ENCODE results near the gene TDRD6.

The TDRD6 gene

DNA sequence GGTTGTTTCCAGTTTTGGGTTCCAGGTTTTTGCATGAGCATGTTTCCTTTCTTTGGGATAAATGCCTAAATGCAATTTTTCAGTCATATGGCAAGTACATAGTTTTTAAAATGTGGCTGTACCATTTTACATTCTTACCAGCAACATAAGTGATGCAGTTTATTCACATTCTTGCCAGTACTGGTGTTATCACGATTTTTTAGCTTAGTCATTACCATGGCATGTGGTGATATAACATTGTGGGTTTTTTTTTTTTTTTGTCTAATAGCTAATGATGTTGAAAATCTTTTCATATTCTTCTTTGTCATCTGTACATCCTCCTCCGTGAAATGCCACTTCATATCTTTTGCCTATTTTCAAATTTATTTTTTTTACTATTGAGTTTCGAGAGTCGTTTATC lies 2.9 kb upstream of the TDRD6 start:
- in situ Hi-C loops (cut with MboI; ENCODE audit: low sequenced_read_pairs) = no loop called here

DNA sequence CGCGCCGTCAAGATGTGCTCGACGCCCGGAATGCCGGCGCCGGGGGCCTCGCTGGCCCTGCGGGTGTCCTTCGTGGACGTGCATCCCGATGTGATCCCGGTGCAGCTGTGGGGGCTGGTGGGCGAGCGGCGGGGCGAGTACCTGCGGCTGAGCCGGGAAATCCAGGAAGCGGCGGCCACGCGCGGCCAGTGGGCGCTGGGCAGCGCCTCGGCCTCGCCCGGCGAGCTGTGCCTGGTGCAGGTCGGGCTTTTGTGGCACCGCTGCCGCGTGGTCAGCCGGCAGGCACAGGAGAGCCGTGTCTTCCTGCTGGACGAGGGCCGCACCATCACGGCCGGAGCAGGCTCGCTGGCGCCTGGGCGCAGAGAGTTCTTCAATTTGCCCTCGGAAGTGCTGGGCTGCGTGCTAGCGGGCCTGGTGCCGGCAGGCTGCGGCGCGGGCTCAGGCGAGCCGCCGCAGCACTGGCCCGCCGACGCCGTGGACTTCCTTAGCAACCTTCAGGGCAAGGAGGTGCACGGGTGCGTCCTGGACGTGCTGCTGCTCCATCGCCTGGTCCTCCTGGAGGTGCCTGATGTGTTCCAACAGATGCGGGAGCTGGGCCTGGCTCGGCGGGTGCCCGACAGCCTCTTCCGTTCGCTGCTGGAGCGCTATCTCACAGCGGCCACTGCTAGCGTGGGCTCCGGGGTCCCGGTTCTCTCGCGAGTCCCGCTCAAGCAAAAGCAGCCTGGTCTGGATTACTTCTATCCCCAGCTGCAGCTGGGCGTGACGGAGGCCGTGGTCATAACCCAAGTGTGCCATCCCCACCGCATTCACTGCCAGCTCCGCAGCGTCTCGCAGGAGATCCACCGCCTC lies 656 bp downstream of the TDRD6 start:
- in situ Hi-C loops (cut with MboI; ENCODE audit: low sequenced_read_pairs) = no loop called here

DNA sequence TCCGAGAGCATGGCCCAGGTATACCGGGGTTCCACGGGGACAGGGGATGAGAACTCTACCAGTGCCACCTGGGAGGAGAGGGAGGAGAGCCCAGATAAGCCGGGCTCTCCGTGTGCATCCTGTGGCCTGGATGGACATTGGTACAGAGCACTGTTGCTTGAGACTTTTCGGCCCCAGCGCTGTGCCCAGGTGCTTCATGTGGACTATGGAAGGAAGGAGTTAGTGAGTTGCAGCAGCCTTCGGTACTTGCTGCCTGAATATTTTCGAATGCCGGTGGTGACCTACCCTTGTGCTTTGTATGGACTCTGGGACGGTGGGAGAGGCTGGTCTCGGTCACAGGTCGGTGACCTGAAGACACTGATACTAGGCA lies 1.3 kb downstream of the TDRD6 start:
- in situ Hi-C loops (cut with MboI; ENCODE audit: low sequenced_read_pairs) = no loop called here

DNA sequence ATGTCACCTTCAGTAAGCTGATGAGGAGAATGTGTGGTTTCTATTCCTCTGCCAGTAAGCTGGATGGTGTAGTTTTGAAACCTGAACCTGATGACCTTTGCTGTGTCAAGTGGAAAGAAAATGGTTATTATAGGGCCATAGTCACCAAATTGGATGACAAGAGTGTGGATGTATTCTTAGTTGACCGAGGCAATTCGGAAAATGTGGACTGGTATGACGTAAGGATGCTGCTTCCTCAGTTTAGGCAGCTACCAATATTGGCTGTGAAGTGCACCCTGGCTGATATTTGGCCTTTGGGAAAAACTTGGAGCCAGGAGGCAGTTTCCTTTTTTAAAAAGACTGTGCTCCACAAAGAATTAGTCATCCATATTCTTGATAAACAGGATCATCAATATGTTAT lies 2.0 kb downstream of the TDRD6 start:
- in situ Hi-C loops (cut with MboI; ENCODE audit: low sequenced_read_pairs) = no loop called here

GRCh38 chr6:46690141-46690755 lies 2.6 kb downstream of the TDRD6 start:
- in situ Hi-C loops (cut with MboI; ENCODE audit: low sequenced_read_pairs) = no loop called here

GRCh38 chr6:46690911-46691451 lies 3.3 kb downstream of the TDRD6 start:
- in situ Hi-C loops (cut with MboI; ENCODE audit: low sequenced_read_pairs) = no loop called here

DNA sequence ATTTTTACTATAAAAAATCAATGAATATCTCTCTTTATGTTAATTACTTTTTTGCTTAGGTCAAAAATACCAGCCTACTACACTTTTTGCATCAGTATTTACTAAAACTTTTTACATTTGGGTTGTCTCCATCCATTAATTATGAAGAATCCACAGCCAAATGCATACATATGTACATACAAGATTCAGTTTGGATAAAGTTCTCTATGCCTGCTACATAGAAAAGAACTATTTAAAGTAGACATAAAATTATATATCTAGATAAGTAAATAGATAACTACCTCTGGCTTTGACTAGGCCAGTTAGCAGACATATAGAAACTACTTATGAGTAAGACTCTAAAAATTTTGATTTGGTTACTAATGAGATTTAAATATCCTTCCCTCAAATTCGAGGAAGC lies 12.3 kb downstream of the TDRD6 start:
- in situ Hi-C loops (cut with MboI; ENCODE audit: low sequenced_read_pairs) = loop anchor here (10.0 kb wide), 1 partner anchor 75 kb away; no protein-coding TSS in a partner anchor

DNA sequence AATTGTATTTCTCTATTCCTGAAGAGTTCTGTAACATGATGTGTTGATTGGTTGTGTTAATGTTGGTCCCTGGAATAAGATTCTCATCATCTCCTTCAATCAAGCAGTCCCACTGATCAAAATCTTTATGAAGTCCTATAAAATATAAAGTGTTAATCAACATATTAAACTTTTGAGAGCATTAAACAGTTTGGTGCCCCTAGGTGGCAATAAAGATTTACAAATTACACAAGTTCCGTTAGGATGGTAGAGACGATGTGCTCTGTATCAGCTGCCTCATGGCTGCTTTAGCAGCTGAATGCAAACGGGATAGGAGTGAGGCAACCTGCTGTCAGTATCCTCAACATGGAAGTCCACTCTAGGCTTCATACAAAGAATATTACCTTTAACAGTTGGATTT lies 16.9 kb downstream of the TDRD6 start:
- in situ Hi-C loops (cut with MboI; ENCODE audit: low sequenced_read_pairs) = loop anchor here (10.0 kb wide), 1 partner anchor 70 kb away; no protein-coding TSS in a partner anchor

DNA sequence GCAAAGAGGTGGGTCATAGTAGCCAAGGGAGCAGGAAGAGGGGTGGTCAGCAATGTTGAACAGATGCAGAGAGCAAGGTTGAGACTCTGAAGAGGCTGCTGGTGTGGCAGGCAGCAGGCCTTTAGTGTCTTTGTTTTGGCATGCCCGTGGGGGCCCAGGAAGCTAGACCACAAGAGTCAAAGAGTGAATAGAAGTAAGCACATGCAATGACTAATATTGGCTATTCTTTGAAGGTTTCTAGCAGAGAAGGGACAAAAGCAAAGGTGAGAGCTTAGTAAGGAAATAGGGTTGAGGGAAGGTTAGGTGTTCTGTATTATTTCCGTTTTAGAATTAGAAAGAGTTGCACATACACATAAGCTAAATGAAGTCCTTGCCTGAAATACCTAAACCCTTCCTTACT lies 18.8 kb downstream of the TDRD6 start:
- in situ Hi-C loops (cut with MboI; ENCODE audit: low sequenced_read_pairs) = loop anchor here (10.0 kb wide), 1 partner anchor 68 kb away; no protein-coding TSS in a partner anchor

GRCh38 chr6:46711491-46711890 lies 23.8 kb downstream of the TDRD6 start:
- in situ Hi-C loops (cut with MboI; ENCODE audit: low sequenced_read_pairs) = no loop called here

DNA sequence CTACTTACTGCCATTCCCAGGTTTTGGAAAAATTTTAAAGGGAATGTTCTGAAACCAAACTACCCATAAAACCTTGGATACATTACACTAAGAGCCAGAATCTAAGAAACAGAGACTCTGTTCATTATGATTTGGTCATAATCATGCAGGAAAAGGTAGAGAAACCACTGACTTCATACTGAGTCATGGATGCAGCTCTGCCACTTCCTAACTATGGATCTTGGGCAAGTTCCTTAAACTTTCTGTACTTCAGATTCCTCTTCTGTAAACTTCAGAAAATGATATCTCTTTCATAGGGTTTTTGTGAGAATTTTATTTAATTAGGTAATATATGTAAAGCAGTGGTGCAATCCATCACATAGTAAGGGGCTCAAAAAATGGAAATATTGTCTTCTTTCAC lies 27.5 kb downstream of the TDRD6 start:
- in situ Hi-C loops (cut with MboI; ENCODE audit: low sequenced_read_pairs) = no loop called here

DNA sequence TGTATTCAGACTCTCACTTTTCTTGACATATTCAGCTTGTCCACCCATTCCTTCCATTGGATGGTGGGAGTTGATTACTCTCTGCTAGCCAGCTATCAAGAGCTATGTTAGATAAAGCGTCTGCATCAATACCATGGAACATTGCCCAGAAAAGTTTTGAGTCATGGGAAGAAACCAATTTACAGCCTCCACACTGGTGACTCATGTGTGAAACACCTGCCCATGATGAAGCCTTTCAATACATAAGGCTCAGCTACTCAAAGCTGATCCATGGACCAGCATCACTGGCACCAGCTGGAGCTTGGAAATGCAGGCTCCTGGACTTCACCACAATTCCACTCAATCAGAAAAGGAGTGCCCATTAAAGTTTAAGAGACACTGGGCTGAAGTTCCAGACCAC lies 31.4 kb downstream of the TDRD6 start:
- in situ Hi-C loops (cut with MboI; ENCODE audit: low sequenced_read_pairs) = no loop called here

- in situ Hi-C loops (cut with MboI; ENCODE audit: low sequenced_read_pairs) = no loop called here
Observed at GRCh38 chr6:46720401-46720800, 32.7 kb downstream of the TDRD6 start.

- in situ Hi-C loops (cut with MboI; ENCODE audit: low sequenced_read_pairs) = no loop called here
Observed at GRCh38 chr6:46729787-46730326, 42.2 kb downstream of the TDRD6 start.

- in situ Hi-C loops (cut with MboI; ENCODE audit: low sequenced_read_pairs) = no loop called here
Observed at GRCh38 chr6:46730921-46731461, 43.3 kb downstream of the TDRD6 start.

DNA sequence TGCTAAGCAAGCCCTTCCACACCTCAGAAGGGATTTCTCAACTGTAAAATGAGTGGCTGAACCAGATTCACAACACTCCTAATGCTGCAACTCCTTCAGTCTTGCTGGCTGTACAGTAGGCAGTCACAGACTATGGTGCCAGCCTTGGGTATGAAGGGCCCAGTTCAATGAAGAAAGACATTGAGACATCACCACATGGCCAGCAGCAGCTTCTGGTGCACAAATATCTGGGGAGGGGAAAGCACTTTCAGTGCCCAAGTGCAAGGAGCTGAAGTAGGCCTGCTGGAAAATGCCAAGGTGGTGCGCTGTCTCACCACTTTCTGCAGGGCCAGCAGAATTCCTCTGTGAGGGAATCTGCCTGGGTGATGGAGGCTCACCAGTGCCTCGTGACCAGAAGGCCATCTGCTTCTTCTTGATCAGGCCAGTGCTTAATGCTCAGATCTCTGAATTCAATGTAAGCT lies 45.7 kb downstream of the TDRD6 start:
- in situ Hi-C loops (cut with MboI; ENCODE audit: low sequenced_read_pairs) = no loop called here

DNA sequence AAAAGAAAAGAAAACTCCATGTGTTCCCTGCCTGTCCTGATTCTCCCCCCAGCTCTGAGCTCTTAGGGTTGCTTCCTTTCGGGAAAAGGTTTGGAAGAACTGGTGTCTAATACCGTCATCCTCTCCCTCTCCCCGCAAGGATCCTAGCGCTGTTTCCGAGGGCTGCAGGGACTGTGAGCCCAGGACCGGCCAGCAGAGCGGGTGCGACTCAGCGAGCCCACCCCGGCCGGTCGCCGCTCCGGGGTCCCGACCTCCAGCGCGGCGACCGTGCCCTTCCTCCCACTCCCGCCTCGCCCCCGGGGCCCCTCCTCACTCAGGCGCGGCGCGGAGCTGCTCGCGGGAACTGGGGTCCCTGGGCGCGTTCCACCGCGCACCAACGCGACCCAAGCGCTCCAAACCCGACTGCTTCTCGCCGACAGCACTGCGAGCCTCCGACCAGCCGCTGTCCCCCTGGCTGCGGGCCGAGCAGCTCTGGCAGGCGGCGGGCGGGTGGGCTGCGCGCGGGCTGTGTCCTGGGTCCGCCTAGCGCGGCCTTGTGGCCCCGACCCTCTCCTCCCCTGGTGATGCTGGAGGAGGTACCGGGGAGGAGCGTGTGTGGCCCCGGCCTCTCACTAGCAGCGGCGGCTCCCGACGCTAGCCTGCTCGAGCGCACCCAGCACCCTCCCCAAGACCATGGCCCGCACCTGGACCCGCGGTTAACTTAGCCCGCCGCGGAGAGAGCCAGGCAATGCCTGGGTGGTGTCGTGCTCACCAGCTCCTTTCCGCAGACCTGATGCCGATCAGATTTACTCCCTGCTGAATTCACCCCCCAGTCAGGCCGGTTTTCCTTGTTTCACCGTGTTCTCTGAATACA lies 47.4 kb downstream of the TDRD6 start, which contains the start of gene PLA2G7:
PLA2G7 (minus strand) TSS at position 509 of the 853 bp plus-strand sequence. CDS start 12,484 bp downstream, outside the sequence.
- in situ Hi-C loops (cut with MboI; ENCODE audit: low sequenced_read_pairs) = no loop called here

- in situ Hi-C loops (cut with MboI; ENCODE audit: low sequenced_read_pairs) = no loop called here
Observed at GRCh38 chr6:46735720-46736031, 48.0 kb downstream of the TDRD6 start.

- in situ Hi-C loops (cut with MboI; ENCODE audit: low sequenced_read_pairs) = no loop called here
Observed at GRCh38 chr6:46736906-46737305, 49.2 kb downstream of the TDRD6 start.

DNA sequence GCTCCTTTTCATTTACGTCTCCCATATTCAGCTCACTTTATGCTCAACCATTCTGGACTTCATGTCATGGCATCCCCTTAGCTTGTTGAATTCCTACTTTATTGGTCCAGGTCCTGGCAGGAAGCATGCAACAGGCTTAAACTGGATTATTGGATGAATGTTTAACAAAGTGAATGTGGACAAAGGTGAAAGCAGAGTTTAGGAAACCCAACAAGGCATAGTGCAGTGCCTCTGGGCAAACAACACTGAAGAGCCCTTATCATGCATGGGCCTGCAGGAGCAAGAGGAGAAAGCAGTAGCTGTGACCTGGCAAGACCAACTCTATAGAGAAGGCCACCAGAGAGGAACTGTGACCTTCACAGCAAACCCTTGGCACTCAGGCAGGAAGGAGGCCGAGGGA lies 53.8 kb downstream of the TDRD6 start:
- in situ Hi-C loops (cut with MboI; ENCODE audit: low sequenced_read_pairs) = no loop called here

GRCh38 chr6:46741910-46742309 lies 54.2 kb downstream of the TDRD6 start:
- in situ Hi-C loops (cut with MboI; ENCODE audit: low sequenced_read_pairs) = no loop called here
